ENCODE results near the gene RTN1.
"Not testable (repeated sequence)": the region's sequence is repeated elsewhere in the genome, so short reads cannot be mapped to it uniquely, and the experiment has no call there.

RTN1 gene

DNA sequence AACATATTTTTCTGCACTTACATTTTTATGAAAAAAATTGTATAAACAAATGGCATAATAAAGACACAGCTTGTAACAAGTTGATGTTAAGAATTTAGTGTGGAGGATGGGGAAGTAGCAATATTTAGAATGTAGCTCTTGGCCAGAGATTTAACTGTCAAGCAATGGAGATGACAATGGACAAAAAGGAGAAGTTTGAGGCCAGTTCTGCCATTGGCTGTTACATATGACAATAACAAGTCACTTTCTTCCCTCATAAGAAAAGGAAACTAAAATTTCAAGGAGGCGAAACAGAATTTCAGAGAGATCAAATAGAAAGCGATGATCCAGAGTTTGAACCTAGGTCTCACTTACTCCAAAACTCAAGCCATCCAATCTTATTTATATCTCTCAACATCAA is 171.1 kb downstream of the RTN1 start:
- no peak for DNase-seq (ENCODE audit: low read depth)

DNA sequence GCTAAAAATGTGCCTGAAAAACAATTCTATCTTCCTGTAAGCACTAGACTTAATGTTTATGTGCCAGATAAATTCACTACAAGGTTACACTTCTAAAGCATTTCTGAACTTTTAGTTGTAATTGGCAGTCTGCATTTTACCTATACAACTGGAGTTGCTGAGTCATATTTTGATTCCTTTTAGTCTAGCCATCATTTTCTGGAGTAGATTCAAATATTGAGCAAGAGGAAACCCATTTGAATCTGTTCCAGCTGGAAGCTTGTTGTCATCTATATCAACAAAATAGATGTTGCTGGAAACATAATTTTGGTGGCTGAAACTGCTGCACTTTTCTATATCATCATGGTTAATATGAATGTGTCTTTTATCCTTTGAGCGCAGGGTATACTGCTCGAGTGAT is 171.8 kb downstream of the RTN1 start:
- DNase-seq (ENCODE audit: low read depth), result no peak

DNA sequence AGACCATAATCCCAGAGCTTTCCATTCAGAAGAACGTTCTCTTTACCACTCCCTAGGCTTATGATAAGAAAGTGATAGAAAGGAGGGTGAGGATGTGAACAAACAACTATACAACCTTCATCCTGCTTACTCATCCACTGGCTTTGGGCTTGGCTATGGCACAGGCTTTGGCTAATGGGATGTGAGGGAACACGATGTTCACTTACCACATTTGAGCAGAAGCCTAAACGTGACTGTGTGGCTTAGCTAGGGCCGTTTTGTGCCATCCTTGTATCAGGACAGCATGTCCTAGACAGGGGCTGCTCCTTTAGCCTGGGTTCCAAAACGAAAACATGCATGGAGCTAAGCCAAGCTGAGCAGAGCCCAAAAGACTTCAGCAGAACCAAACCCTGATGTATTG is 175.4 kb downstream of the RTN1 start:
- DNase-seq (ENCODE audit: low read depth), result no peak

DNA sequence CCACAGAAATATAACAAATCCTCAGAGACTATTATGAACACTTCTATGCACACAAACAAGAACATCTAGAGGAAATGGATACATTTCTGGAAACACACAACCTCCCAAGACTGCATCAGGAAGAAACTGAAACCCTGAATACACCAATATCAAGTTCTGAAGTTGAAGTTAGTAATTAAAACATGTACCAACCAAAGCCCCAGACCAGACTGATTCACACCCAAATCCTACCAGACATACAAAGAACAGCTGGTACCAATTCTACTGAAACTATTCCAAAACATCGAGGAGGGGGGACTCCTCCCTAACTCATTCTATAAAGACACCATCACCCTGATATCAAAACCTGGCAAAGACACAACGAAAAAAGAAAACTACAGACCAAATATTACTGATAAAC is 179.3 kb downstream of the RTN1 start:
- DNase-seq (ENCODE audit: low read depth), result no peak

DNA sequence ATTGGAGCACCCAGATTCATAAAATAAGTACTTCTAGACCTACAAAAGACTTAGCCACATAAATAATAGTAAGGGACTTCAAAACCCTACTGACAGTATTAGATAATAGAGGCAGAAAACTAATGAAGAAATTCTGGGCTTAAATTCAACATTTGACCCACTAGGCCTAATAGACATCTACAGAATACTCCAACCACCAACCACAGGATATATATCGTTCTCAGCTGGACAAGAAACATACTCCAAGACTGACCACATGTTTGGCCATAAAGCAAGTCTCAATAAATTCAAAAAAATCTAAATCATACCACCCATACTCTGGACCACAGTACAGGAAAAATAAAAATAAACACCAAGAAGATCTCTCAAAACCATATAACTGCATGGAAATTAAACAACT is 180.2 kb downstream of the RTN1 start:
- DNase-seq (ENCODE audit: low read depth), result no peak

DNA sequence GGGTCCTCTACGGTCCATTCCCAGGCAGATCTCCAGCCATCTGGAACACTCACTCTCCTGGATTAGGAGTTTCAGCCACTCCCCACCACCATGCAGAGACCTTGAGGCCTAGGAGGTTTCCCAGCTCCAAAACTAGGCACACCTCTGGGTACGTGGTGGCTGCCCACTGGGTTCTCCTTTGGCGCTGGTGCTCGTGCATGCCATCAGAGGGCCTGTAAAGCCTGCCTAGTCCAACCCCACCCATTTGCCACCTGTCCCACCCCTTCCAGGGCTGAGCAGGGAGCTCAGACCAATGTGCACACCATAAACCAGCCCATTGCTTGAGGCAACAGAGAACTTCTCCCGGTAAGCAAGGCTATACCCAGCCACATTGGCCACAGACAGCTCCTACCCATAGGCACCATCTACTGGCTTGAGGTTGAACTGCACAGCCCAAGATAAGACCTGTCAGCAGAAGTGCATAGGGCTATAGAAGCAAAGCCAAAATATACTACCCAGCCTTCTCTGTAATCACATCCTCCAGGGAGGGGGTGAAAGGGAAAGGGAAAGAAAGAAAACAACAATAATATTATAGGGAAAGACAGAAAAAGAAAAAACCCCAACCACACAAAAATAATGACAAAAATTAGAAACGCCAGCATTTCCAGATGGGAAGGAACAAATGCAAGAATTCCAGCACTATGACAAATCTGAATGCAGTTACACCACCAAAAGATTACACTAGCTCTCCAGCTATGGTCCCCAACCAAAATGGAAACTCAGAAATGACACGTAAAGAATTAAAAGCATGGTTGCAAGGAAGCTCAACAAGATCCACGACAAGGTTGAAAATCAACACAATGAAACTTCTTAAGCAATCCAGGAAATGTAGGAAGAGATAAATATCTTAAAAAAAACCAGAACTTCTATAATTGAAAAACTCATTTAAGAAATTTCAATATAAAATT is 182.1 kb downstream of the RTN1 start:
- no peak for DNase-seq (ENCODE audit: low read depth)

DNA sequence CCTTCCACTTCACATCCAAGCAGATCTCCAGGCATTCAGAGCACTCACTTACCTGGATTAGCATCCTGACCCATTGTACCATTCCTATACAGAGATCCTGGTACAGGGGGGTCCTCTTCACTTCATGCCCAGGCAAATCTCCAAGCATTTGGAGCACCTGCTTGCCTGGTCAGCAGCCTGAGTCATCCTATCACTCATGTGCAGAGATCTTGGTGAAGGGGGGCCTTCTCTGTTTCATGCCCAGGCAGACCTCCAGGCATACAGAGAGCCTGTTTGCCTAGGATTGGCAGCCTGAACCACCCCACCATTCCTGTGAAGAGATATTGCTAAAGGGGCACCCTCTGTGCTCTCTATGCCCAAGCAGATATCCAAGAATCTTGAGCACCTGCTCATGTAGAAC is 182.9 kb downstream of the RTN1 start:
- no peak for DNase-seq (ENCODE audit: low read depth)

DNA sequence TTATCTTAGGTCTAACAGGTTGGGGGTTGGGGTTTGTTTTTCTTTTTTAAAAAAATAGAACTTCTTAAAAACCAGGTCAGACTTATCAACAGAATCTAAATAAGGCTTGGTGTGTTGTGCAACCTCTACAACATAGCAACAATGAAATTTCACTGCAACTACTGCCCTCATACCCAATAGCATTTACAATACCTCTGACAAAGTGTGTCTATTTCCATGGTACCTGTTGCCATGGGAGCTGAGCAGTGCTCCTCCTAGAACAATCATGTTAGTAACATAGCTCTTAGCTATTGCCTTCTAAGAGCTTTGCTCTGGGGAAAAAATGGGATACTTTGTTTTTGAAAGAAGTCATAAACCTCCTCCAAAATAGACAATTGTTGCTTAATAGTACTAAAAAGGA is 190.7 kb downstream of the RTN1 start:
- DNase-seq (ENCODE audit: low read depth), result no peak

DNA sequence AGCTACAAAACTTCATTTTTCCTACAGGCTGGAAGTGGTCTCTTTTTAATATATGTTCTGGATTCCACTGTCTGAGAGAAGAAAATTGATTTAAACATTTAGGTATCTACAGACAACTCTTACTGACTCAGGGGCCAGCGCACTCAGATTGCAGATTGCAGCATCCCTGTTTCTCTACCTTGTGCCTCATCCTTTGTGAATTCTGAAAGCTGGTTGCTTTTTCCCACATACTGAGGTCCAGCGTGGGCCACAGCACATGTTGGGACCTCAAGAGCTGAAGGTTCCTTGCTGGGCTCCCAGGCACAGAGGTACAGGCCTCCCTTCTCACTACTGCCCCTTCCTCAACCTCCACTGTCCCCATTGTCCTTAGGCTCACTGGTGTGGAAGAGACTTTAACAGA is 192.2 kb downstream of the RTN1 start:
- DNase-seq (ENCODE audit: low read depth), result no peak

DNA sequence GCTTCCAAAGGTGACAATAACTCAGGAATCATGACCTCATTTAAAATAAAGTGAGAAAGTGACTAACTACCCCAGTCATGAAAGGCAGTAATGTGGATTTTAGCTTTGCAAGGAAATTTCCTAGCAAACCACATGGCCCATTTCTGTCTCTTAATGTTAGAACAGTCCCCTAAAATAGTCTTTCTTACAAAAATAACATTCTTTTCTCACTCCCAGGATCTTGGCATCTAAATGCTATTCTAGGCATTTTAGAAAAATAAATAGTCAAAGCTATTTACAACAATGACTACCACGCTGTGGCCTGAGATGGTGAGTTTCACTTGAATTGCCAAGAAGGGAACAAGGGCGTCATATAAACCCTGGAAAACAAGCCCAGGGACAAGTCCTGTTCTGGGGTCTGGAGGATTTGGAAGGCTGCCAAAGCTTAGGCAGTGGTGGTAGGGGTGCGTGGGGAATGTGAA is 192.8 kb downstream of the RTN1 start:
- DNase-seq (ENCODE audit: low read depth), result no peak

DNA sequence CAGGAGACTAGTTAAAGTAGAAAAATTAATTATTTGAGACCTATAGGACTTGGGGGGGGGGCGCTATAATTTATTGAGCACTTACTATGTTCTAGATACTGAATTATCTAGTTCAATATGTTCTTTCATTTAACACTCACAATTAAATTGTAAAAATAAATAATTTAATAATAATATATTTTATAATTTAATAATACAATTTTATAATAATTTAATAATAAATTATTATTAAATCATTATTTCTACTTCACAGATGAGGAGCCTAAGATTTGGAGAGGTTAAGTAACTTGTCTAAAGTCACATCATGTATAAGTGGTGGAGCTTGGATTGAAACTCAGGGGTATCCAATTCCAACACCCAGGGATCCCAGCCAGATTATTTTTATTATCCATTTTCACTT is 195.2 kb downstream of the RTN1 start:
- no peak for DNase-seq (ENCODE audit: low read depth)

DNA sequence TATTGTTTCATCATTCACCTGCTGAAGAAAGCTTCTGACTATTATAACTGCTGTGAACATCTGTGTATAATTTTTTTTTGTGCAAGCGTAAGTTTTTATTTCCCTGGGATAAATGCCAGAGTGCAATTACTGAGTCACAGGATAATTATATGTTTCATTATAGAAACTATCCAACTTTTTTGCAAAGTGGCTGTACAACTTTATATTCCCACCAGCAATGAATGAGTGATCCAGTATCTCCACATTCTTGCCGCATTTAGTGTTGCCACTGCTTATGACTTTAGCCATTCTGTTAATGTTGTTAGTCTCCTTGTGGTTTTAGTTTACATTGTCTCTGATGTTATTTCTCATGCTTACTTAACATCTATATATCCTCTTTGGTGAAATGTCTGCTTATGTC is 205.8 kb downstream of the RTN1 start:
- no peak for DNase-seq (ENCODE audit: low read depth)

DNA sequence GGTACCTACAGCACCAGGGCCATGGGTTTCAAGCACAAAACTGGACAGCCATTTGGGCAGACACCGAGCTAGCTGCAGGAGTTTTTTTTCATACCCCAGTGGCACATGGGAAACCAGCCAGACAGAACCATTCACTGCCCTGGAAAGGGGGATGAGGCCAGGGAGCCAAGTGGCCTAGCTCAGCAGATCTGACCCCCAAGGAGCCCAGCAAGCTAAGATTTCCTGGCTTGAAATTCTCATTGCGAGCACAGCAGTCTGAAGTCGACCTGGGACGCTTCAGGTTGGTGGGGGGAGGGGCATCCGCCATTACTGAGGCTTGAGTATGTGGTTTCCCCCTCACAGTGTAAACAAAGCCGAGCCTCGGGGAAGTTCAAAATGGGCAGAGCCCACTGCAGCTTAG is 212.8 kb downstream of the RTN1 start:
- DNase-seq (ENCODE audit: low read depth), result no peak

DNA sequence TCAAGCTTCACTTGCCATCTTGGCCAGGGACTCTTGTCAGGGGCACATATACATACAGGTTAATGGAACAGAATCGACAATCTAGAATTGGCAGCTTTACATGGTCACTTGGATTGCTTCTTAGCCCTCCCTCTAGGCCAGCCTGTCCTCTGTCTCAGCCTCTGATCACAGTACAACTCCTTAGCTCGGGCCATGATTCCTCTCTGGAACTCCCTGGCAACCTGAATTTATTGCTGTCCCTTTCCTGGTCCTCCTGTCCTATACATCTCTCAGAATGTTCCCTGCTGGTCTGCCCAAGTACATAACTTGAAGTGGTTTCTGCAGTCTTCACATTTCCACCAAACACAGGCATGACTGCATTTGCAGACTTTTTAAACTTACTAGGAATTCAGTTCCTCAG is 214.1 kb downstream of the RTN1 start:
- no peak for DNase-seq (ENCODE audit: low read depth)

DNA sequence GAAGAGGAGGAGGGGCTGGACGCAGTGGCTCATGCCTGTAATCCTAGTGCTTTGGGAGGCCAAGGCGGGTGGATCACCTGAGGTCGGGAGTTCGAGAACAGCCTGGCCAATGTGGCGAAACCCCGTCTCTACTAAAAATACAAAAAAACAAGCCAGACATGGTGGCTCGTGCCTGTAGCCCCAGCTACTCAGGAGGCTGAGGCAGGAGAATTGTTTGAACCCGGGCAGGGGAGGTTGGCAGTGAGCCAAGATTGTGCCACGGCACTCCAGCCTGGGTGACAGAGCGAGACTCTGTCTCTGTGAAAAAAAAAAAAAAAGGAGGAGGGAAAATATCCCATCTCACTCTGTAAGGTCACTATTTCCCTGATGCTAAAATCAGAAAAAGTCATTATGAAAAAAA is 216.4 kb downstream of the RTN1 start:
- not testable (repeated sequence) for DNase-seq (ENCODE audit: low read depth)

DNA sequence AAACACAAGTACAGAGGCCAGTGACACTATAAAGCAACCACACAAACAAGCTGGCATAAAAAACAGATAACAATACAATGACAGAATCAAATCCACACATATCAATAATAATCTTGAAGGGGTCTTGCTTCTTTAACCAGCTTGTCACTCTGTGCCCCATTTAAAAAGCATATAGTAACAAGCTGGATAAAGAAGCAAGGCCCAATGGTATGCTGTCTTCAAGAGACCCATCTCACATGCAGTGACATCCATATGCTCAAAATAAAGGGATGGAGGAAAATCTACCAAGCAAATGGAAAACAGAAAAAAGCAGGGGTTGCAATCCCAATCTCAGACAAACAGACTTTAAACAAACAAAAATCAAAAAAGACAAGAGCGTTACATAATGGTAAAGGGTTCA is 223.7 kb downstream of the RTN1 start:
- not testable (repeated sequence) for DNase-seq (ENCODE audit: low read depth)

DNA sequence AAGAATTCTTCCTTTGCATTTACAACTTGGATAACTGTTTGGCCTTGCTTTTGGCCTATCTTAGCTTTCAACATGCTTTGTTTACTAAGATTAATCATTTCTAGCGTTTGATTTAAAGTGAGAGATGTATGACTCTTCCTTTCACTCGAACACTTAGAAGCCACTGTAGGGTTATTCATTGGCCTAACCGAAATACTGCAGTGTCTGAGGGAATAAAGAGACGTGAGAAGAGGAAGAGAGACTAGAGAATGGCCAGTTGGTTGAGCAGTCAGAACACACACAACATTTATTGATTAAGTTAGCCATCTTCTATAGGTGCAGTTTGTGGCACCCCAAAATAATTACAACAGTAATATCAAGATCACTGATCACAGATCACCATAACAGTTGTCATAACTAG is 231.7 kb downstream of the RTN1 start:
- DNase-seq (ENCODE audit: low read depth), result no peak

DNA sequence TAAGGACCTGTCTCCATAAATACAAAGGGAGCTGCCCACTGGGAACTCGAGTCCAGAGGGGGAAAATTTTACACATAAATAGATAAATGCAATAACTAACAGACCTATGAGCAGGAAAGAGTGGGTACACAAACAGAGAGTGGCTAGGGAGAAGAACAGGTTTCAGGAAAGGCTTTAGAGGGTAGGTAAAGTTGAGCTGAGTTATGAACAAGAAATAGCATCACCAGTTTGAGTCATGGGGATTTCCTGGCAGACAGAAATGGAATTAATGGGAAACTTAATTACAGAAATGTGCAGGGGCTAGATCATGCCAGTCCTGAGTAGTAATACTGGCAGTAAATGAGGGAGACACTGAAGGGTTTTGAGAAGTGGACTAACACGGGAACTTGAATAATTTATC is 236.0 kb downstream of the RTN1 start:
- no peak for DNase-seq (ENCODE audit: low read depth)

DNA sequence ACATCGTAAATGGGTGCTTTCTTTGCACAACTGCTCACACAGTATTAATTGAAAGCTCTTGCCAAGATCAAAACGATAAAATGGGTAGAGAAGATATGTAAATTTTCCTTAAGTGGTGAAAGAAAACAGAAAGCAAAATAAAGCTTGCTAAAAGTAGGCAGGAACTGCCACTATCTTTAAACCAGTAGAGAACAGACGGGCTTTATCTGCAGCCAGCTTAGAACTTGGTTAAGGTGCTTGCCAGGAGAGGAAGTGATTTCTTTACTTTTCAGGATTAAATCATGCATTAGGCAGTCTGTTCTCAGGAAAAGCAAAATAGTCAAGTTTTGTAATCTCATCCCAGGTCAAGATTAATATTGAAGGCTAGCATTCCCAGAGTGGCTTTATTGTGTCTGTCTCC is 237.1 kb downstream of the RTN1 start:
- DNase-seq (ENCODE audit: low read depth), result no peak

DNA sequence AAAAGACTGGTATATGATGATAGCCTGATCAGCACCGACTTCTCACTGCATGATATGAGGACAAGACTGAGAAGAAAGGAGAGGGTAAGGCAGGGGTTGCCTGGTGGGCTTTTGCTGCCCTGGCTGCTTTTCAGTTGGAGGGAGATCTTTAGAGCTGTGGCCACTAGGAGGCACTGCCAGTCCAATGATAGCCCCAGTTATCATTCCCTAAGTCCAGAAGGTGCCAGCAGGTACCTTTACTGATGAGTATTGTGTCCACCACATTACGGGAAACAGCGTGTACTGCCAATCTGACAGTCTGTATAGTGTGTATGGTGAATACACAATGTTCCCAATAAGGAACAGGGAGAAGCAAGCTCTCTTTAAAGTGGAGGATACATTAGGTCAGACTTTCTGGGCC is 238.2 kb downstream of the RTN1 start:
- DNase-seq (ENCODE audit: low read depth), result no peak

DNA sequence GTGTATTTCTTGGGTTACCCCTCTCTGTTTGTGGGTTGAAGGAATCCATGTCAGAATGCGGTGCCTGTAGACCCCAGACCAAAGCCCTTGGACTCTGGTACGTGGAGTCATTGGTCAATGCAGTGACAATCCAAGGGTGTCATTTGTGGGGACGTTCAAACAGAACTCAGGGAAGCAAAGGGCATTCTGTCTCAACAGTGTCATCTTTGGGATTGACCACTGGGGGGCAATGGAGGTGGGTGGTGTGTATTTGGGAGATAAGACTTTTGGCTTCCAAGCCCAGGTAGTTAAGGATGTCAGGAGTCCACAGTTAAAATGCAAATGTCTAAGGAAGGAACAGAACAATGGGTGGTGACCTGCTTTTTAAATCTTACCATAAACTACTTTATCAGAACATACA is 239.3 kb downstream of the RTN1 start:
- no peak for DNase-seq (ENCODE audit: low read depth)

DNA sequence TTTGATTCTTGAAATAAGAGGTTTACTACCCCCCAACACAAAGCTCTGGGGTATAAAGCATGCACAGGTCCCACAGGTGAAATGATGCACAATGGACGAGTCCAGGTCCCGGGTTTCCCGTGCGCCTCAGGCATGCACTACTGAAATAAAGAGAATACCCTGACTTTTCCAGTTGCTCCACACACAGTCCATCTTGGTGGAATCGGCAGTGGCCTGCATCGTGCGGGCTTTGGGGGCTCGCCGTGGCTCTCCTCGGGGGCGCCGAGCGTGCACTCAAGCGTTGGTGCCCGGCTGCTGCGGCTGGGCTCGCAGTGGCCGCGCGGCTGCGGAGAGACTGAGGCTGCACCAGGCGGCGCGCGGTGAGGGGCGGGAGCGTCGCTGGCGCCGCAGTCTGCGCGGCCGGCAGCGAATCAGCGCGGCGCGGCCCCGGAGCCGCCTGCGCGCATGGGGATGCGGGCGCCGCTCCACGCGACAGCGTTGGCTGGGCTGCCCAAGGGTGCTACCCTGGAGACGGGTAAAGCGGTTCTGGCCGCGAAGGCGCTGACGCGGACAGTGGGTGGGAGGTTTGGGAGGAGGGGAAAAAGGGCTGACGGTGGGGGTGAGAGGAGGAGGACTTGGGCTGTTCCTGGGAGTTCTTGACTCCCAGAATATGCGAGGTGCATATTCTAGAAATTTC is 240.2 kb downstream of the RTN1 start:
- DNase-seq (ENCODE audit: low read depth), result no peak

DNA sequence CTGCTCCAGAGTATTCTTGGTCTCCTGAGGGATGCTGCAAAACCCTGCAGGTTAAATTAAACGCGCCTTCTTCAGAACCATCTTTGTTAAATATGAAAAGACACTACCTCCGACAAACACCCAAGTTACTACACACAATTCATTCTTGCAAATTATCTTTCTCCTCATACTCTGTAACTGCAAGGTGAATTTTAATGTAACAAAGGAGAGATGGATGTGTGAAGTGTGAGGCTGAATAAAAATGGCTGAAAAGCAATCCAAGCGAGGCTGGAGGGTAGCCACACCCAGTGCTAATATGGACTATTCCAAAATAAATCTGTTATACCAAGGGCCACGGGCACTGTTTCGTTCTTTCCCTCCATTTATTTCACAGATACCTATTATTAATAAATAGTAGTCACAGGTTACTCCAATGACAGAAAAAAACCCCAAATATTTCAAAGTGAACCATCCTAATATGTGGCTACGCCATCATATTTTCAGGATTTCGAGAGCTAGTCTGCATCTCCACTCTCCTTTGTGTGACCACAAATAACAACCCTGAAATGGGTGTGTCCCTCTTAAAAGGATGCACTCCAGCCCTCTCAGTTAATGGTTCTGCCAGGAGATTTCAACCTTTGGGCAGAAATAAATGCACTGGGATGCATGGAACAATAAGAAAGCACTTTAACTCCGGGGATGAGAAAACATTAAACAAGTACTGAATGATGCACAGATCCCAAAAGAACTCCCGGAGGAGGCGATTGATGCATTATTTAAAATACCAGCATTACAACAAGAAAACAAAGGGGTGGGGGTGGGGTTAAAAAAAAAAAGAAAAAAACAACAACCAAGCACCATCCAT is 240.9 kb downstream of the RTN1 start:
- no peak for DNase-seq (ENCODE audit: low read depth)
